ENCODE data around the gene ZFPL1.

DNA sequence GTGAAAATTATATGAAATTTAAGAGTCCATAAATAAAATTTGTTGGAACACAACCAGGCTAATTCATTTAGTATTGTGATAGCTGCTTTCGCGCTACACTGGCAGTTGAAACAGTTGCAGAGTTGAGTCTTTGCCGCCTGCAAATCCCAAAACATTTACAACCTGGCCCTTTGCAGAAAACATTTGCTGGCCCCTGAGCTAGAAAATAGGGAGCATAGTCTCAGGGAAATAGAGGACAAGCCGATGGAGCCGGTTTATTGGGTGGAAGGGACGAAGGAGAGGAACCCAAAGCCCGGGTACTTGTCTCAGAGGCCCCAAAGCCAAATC lies 43.5 kb upstream of the ZFPL1 start:
- TF ChIP-seq, protein P1, sequence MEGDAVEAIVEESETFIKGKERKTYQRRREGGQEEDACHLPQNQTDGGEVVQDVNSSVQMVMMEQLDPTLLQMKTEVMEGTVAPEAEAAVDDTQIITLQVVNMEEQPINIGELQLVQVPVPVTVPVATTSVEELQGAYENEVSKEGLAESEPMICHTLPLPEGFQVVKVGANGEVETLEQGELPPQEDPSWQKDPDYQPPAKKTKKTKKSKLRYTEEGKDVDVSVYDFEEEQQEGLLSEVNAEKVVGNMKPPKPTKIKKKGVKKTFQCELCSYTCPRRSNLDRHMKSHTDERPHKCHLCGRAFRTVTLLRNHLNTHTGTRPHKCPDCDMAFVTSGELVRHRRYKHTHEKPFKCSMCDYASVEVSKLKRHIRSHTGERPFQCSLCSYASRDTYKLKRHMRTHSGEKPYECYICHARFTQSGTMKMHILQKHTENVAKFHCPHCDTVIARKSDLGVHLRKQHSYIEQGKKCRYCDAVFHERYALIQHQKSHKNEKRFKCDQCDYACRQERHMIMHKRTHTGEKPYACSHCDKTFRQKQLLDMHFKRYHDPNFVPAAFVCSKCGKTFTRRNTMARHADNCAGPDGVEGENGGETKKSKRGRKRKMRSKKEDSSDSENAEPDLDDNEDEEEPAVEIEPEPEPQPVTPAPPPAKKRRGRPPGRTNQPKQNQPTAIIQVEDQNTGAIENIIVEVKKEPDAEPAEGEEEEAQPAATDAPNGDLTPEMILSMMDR (conservative IDR thresholded peaks at IDR 0.05): no peak
- no peak for TF ChIP-seq ZFX (IDR thresholded peaks at IDR 0.05)

All from C4-2B (cell line).